Muscle of arm (tissue), 12 donors: Measurements from ENCODE around the gene C5orf47. TPM values are rescaled to one million over a fixed set of nuclear protein-coding genes. Genes with fewer than 3 reads are reported as not detected.

Source experiments
- DNase-seq: peaks from one replicate; pipeline ENCODE4 v3.0.0-alpha.2; 2013
- polyA plus RNA-seq, 12 donors: library from polyadenylated mRNA; unstranded; fragments of 120-200 nt; gene quantifications; one replicate each; pipeline ENCODE4 v1.2.1, GENCODE V29; 2013; ENCODE audit not compliant: insufficient read length in 12 of 12

C5orf47 gene
- polyA plus RNA-seq, 12 donors, result 0.04 to 0.11 (median 0.09) TPM; not detected in 9

GRCh38 chr5:174044466-174045254, 55.7 kb downstream of the C5orf47 start:
- no peak for DNase-seq

GRCh38 chr5:174045470-174046025, 56.6 kb downstream of the C5orf47 start, which contains the start of gene NSG2:
TSS of gene NSG2 (plus strand) at chr5:174045706. CDS start at chr5:174046756, 1,050 bp downstream.
- DNase-seq, result peak; percentile 90

GRCh38 chr5:174046558-174046957, 57.6 kb downstream of the C5orf47 start:
- DNase-seq, result no peak

GRCh38 chr5:174047472-174048099, 58.6 kb downstream of the C5orf47 start:
- no peak for DNase-seq

GRCh38 chr5:174052636-174053035, 63.7 kb downstream of the C5orf47 start:
- DNase-seq, result no peak

- DNase-seq, result no peak
Observed at GRCh38 chr5:174053905-174054304, 64.9 kb downstream of the C5orf47 start.

Other genes starting within 250 kb of the C5orf47 start
- gene CPEB4, start 100.8 kb upstream of the C5orf47 start, polyA plus RNA-seq, result 10 to 100 TPM; 13.5 to 61.8 (median 31.7) TPM
- gene NSG2, start 56.5 kb downstream of the C5orf47 start, polyA plus RNA-seq, result 10 to 100 TPM in 1 of 12 donors, 1 to 10 TPM in 2, under 1 TPM in 6, not detected in 3; 0.15 to 10.2 (median 0.20) TPM